Left kidney (tissue), 2 donors: ENCODE data around the gene HS1BP3. TPM values are rescaled to one million over a fixed set of nuclear protein-coding genes. Genes with fewer than 3 reads are reported as not detected.

Experiments
- DNase-seq: peaks from one replicate; pipeline ENCODE4 v3.0.0-alpha.2; 2013
- polyA plus RNA-seq: library from polyadenylated mRNA; unstranded; fragments of 120-200 nt; gene quantifications from one replicate; pipeline ENCODE4 v1.2.1, GENCODE V29; 2013; ENCODE audit not compliant: insufficient read length

The HS1BP3 gene
- polyA plus RNA-seq, 1 donor = 14.6 TPM

- no peak for DNase-seq
Measured at GRCh38 chr2:20618886-20619521, 31.9 kb downstream of the HS1BP3 start.

DNA sequence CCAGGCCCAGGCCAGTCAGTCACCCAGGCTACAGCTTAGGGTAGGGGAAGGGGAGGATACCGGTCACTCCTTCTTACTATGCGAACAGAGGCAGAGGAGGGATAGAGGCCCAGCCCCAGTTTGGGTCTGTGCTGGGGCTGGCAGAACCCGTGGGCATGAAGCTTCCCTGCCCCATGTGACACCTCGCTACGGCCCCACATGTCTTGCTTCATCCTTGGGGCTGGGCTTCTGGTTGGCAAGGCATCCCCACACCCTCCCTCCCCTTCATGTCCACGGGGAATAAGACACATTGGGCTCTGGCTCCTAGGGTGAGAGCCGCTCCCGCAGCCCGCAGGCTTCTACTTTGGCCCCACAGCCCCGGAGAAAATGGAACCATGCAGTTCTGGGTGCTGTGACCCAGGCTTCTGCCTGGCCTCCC, 32.4 kb downstream of the HS1BP3 start:
- no peak for DNase-seq

GRCh38 chr2:20617892-20618467, 32.9 kb downstream of the HS1BP3 start:
- DNase-seq = peak; percentile 83

DNA sequence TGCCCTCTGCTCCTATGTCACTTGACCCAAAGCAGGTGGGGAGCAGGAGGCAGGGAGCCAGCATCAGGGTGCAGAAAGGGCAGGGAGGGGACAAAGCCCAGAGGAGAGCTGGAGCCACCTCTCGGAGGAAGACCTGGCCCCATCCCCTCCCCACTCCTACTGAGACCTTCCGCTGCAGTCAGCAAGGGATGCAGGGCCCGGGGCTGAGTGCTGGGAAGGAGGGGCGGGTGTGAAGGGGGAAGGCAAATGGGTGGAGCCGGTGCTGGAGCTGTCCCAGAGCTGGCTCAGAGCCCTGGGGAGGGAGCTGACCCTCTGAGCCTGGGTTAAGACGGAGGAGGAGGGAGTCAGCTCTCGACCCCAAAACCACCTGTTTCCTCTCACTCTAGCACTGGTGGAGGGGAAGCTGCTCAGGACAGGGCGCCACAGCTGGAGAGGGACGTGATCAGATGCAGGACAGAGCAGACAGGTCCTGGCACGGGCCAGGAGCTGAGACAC, 33.8 kb downstream of the HS1BP3 start:
- DNase-seq = peak; percentile 59

- DNase-seq = no peak
Measured at GRCh38 chr2:20616341-20616871, 34.5 kb downstream of the HS1BP3 start.

- no peak for DNase-seq
Measured at GRCh38 chr2:20615466-20616241, 35.2 kb downstream of the HS1BP3 start.

DNA sequence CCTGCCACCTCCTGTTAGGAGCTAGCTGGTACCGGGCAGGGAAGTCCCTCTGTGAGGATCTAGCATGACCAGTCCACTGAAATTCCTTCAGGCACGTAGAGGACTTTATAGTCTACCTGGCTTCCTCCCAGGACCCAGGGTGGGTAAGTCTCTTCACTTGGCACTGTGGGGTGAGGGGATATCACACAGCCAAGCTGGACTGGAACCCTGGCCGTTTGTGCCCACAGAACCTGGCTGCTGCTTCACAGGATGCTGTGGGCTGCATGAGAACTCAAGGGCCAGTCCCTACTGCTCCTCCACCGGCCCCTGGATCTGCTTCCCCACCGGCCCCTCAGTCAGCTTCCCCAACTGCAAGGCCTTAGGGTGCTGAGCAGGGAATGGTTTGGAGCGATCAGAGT, 35.8 kb downstream of the HS1BP3 start:
- no peak for DNase-seq

- no peak for DNase-seq
Measured at GRCh38 chr2:20614201-20615067, 36.5 kb downstream of the HS1BP3 start.

- no peak for DNase-seq
Measured at GRCh38 chr2:20612925-20613916, 37.7 kb downstream of the HS1BP3 start.

- DNase-seq = no peak
Measured at GRCh38 chr2:20611844-20612356, 39.0 kb downstream of the HS1BP3 start.

- peak; percentile 89 for DNase-seq
Measured at GRCh38 chr2:20611077-20611843, 39.6 kb downstream of the HS1BP3 start.

DNA sequence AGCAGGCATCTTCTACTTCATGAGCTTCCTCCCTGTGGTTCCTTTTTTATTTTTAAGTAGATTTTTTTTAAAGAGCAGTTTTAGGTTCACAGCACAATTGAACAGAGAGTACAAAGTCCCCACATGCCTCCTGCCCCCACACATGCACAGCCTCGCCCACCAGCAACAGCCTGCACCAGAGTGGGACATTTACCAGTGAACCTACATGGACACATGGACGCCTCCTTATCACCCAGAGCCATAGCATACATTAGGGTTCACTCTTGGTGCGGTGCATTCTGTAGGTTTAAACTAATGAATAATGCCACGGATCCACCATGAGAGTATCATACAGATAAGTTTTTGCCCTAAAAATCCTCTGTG, 40.9 kb downstream of the HS1BP3 start:
- no peak for DNase-seq

DNA sequence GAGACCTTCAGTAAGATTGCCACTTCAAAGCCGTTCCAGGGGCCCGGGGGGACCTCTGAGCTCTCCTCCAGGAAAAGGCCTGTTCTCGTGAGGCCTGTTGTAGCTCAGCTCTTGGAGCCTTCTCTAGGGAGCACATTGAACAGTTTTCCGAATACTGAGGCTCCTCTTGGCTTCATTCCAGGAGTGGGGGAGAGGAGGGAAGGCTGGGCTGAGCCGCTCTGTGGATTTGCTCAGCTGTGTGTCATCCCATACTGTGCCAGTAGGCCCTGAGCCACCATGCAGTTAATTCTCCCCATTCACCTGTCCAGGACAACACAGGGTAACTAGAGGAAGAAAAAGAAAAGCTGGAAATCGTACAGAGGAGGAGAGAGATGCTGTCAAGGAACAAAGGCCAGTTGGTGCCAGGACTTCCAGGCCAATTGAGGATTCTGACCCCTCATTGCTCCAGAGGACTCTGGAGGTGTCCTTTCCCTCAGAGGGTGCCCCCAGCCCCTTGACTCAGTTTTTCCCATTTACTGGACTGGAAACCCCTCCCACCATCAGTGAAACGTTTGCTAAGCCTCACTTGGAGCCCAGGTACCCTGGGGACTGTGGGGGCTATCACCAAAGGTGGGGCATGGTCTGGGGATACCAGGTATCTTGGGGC, 41.4 kb downstream of the HS1BP3 start:
- no peak for DNase-seq

DNA sequence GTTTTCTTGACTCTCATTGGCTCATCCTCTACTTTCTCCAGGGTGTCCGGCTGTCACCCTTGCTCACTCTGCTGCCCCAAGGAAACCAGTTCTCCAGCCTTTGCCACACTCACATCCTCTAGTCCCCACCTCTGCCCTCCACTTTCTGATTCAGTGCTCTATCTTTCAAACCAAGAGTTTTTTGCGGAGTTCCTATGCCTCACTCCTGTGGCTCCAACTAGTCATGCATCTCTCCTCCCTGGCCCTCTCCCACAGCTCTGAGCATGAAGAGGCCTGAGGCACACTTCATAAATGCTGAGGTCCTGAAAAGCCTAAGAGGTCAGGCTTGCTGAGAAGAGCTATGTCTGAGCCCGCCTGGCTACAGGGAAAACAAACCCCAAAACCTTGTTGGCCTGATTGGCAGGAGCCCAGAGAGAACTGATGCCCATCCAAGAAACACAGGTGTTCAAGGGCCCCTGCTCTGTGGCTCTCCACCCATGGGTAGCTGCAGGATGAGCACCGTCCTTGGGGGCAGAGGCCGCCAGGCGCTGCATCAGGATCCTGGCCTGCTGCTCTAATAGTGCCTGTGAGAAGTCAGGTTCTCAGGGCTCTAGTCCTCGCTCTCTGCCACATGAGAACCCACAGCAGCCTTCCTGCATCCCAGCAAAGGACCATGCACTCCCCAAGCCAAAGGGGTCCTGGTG, 42.1 kb downstream of the HS1BP3 start:
- DNase-seq = no peak

DNA sequence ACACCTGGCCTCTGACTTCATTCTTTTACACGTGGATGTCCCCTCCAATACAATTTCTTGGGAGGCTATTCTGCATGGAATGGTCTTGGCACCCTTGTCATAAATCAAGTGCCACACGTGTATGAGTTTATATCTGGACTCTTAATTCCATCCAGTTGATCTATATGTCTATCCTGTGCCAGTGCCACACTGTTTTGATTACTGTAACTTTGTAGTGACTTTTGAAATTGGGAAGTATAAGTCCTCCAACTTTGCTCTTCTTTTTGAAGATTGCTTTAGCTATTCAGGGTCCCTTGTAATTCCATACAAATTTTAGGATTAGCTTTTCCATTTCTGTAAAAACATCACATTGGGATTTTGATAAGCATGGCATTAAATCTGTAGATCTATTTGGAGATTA, 43.5 kb downstream of the HS1BP3 start:
- no peak for DNase-seq

DNA sequence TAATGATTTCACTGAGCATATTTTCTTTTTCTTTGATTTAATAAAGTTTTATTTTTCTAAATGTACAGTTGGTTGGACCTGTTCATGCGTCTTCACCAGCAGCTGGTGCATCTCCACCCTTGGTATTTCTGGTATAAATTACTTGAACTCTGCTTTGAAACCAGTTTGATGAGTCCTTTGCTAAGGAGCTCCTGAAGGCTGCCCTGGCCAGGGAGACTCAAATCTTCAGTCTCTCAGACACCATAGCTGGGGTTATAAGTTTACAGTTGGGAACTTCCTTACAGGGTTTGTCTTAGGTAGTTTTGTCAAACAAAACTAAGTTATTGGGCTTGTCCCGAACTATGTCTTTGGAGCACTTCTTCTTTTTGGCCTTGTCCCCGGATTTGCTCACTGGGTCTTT, 44.7 kb downstream of the HS1BP3 start:
- no peak for DNase-seq

DNA sequence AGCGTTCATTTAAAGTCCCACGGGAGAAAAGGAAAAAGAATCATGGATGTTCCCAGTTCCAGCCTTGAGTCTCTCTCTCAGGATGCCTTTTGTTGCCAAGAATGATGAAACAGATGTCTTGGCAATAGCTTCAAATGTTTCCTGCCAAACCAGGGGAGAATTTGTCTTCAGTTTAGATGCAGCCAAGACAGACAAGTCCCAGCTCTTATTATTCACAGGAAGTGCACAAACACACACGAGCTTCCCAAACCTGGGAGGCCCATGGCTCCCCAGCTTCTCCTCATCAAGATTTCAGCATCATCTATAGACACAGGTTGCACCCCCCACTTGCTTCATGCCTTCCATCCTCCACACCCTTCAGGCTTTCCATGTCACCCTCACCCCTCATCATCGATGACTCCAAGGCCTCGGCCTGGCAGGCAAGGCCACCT, 45.9 kb downstream of the HS1BP3 start:
- DNase-seq = no peak

- no peak for DNase-seq
Measured at GRCh38 chr2:20604401-20604911, 46.4 kb downstream of the HS1BP3 start.
